Stimulated activated CD8-positive, alpha-beta memory T cell treated with anti-CD3 and anti-CD28 coated beads, Interleukin-2, amount 100 ng/mL, for 1 hour (primary cell): ENCODE data around the gene CD200.
"Not testable (repeated sequence)": the region's sequence is repeated elsewhere in the genome, so short reads cannot be mapped to it uniquely, and the experiment has no call there.

Source experiments
- DNase-seq, 2 donors: peaks; one replicate each; pipeline ENCODE4 v3.0.0-alpha.2; 2020; ENCODE audit warnings: low read depth in 2 of 2

CD200 gene

GRCh38 chr3:112357930-112358780 lies 25.2 kb downstream of the CD200 start:
- no peak for DNase-seq

- DNase-seq: no peak
Measured at GRCh38 chr3:112360561-112360960, 27.6 kb downstream of the CD200 start.

- no peak for DNase-seq
Measured at GRCh38 chr3:112362221-112362620, 29.3 kb downstream of the CD200 start.

- no peak for DNase-seq
Measured at GRCh38 chr3:112364291-112364690, 31.3 kb downstream of the CD200 start.

GRCh38 chr3:112365035-112365434 lies 32.1 kb downstream of the CD200 start:
- DNase-seq: no peak

- no peak for DNase-seq
Measured at GRCh38 chr3:112365636-112366035, 32.7 kb downstream of the CD200 start.

- DNase-seq: no peak
Measured at GRCh38 chr3:112366522-112366921, 33.6 kb downstream of the CD200 start.

- DNase-seq: no peak
Measured at GRCh38 chr3:112371569-112371968, 38.6 kb downstream of the CD200 start.

- DNase-seq: no peak
Measured at GRCh38 chr3:112372396-112372795, 39.4 kb downstream of the CD200 start.

- no peak for DNase-seq
Measured at GRCh38 chr3:112373476-112373875, 40.5 kb downstream of the CD200 start.

GRCh38 chr3:112373924-112374323 lies 41.0 kb downstream of the CD200 start:
- DNase-seq: no peak

GRCh38 chr3:112374333-112374734 lies 41.4 kb downstream of the CD200 start:
- no peak for DNase-seq

- DNase-seq: no peak
Measured at GRCh38 chr3:112375117-112375516, 42.2 kb downstream of the CD200 start.

GRCh38 chr3:112376241-112376911 lies 43.4 kb downstream of the CD200 start:
- DNase-seq: no peak

GRCh38 chr3:112376992-112377391 lies 44.0 kb downstream of the CD200 start:
- no peak for DNase-seq

- no peak for DNase-seq
Measured at GRCh38 chr3:112377568-112378071, 44.7 kb downstream of the CD200 start.

- not testable (repeated sequence) for DNase-seq
Measured at GRCh38 chr3:112378347-112378746, 45.4 kb downstream of the CD200 start.

GRCh38 chr3:112379020-112379690 lies 46.2 kb downstream of the CD200 start:
- DNase-seq: no peak

GRCh38 chr3:112381673-112382542 lies 49.0 kb downstream of the CD200 start:
- DNase-seq: no peak

- DNase-seq: no peak
Measured at GRCh38 chr3:112382543-112383160, 49.7 kb downstream of the CD200 start.

GRCh38 chr3:112384769-112385168 lies 51.8 kb downstream of the CD200 start:
- DNase-seq: no peak
